ENCODE measurements around the gene TSC22D3.

Gene TSC22D3

GRCh38 chrX:107730991-107731766, 44.4 kb downstream of the TSC22D3 start:
- TF ChIP-seq CTCF (IDR thresholded peaks at IDR 0.05; ENCODE audit: low read depth, low read length) = no peak
- H3K4me3 ChIP-seq (ENCODE audit: low read depth, low read length) = no peak overlapping the region

GRCh38 chrX:107730298-107730655, 45.3 kb downstream of the TSC22D3 start:
- no peak for TF ChIP-seq CTCF (IDR thresholded peaks at IDR 0.05; ENCODE audit: low read depth, low read length)
- H3K4me3 ChIP-seq (ENCODE audit: low read depth, low read length) = no peak overlapping the region

- TF ChIP-seq CTCF (IDR thresholded peaks at IDR 0.05; ENCODE audit: low read depth, low read length) = no peak
- H3K4me3 ChIP-seq (ENCODE audit: low read depth, low read length) = no peak overlapping the region
These were observed 45.9 kb downstream of the TSC22D3 start for GRCh38 chrX:107729558-107730297.

- TF ChIP-seq CTCF (IDR thresholded peaks at IDR 0.05; ENCODE audit: low read depth, low read length) = no peak
- H3K4me3 ChIP-seq (ENCODE audit: low read depth, low read length) = no peak overlapping the region
These were observed 47.1 kb downstream of the TSC22D3 start for GRCh38 chrX:107728371-107729099.

GRCh38 chrX:107726816-107727534, 48.6 kb downstream of the TSC22D3 start:
- no peak overlapping the region for H3K4me3 ChIP-seq (ENCODE audit: low read depth, low read length)
- TF ChIP-seq CTCF (IDR thresholded peaks at IDR 0.05; ENCODE audit: low read depth, low read length) = no peak

GRCh38 chrX:107725761-107726555, 49.6 kb downstream of the TSC22D3 start:
- H3K4me3 ChIP-seq (ENCODE audit: low read depth, low read length) = no peak overlapping the region

More at GRCh38 chrX:107725761-107726555, 49.6 kb downstream of the TSC22D3 start:
- TF ChIP-seq CTCF (IDR thresholded peaks at IDR 0.05; ENCODE audit: low read depth, low read length) = no peak

Data from WI38 (cell line).